Neuronal stem cell (in vitro differentiated cells): Measurements from ENCODE around the gene CYSTM1.
"Not testable (repeated sequence)": the region's sequence is repeated elsewhere in the genome, so short reads cannot be mapped to it uniquely, and the experiment has no call there.

Experiments
- DNase-seq: peaks from one replicate; pipeline ENCODE4 v3.0.0-alpha.2; 2013; ENCODE audit warnings: low spot score
- H2AFZ ChIP-seq: one replicate; pipeline ENCODE4 v1.6.1; 2013; ENCODE audit warnings: mild to moderate bottlenecking, low read length, inconsistent platforms
- H2AK5ac ChIP-seq: 2 replicates; pipeline ENCODE4 v1.6.1; 2013; ENCODE audit warnings: low read depth, mild to moderate bottlenecking, inconsistent platforms, low read length, moderate library complexity, mixed read lengths
- H2BK120ac ChIP-seq: 2 replicates; pipeline ENCODE4 v1.6.1; 2013; ENCODE audit warnings: low read depth, mild to moderate bottlenecking, inconsistent platforms, low read length, moderate library complexity, mixed read lengths
- H2BK12ac ChIP-seq: one replicate; pipeline ENCODE4 v1.6.1; 2013; ENCODE audit warnings: low read length, inconsistent platforms
- H2BK15ac ChIP-seq: 2 replicates; pipeline ENCODE4 v1.6.1; 2013; ENCODE audit warnings: mild to moderate bottlenecking, low read length, inconsistent platforms, mixed read lengths
- H2BK5ac ChIP-seq: one replicate; pipeline ENCODE4 v1.6.1; 2013; ENCODE audit warnings: inconsistent platforms, mild to moderate bottlenecking, low read length, moderate library complexity
- H3K14ac ChIP-seq: one replicate; pipeline ENCODE4 v1.6.1; 2013; ENCODE audit warnings: low read length, inconsistent platforms
- H3K18ac ChIP-seq: 2 replicates; pipeline ENCODE4 v1.6.1; 2013; ENCODE audit warnings: low read length, inconsistent platforms
- H3K23ac ChIP-seq: 2 replicates; pipeline ENCODE4 v1.6.1; 2013; ENCODE audit warnings: low read depth, mild to moderate bottlenecking, mixed read lengths, low read length, inconsistent platforms; ENCODE audit not compliant: poor library complexity
- H3K27ac ChIP-seq: replicated peaks from 3 replicates; pipeline ENCODE4 v1.5.1; 2013; ENCODE audit warnings: low read length, inconsistent platforms
- H3K27me3 ChIP-seq, 3 experiments: 2 replicates each; pipeline ENCODE4 v1.6.1; 2013; ENCODE audit warnings: low read length in 3 of 3, mild to moderate bottlenecking in 2 of 3, inconsistent platforms in 1 of 3, low read depth in 1 of 3, mixed read lengths in 1 of 3, moderate library complexity in 1 of 3; ENCODE audit not compliant: control insufficient read depth in 3 of 3, insufficient read depth in 3 of 3
- H3K36me3 ChIP-seq, 2 donors: replicated peaks in 1 of 2; 2 replicates each; pipeline ENCODE4 v1.6.1; 2013; ENCODE audit warnings: low read length in 2 of 2; ENCODE audit not compliant: control insufficient read depth in 2 of 2, insufficient read depth in 2 of 2
- H3K4ac ChIP-seq: 2 replicates; pipeline ENCODE4 v1.6.1; 2013; ENCODE audit warnings: inconsistent platforms, mild to moderate bottlenecking, low read length, moderate library complexity
- H3K4me1 ChIP-seq, 2 donors: 1 replicate in 1 of 2; 2 replicates in 1 of 2; pipeline ENCODE4 v1.6.1; 2013; ENCODE audit warnings: low read length in 2 of 2, low read depth in 1 of 2; ENCODE audit not compliant: control insufficient read depth in 2 of 2, insufficient read depth in 1 of 2
- H3K4me2 ChIP-seq: one replicate; pipeline ENCODE4 v1.6.1; 2013; ENCODE audit warnings: mild to moderate bottlenecking, low read length, inconsistent platforms; ENCODE audit not compliant: insufficient read depth, poor library complexity, severe bottlenecking
- H3K4me3 ChIP-seq, 2 donors: 2 replicates each; pipeline ENCODE4 v1.5.1; 2013; ENCODE audit warnings: low read length in 2 of 2, mild to moderate bottlenecking in 2 of 2, inconsistent platforms in 1 of 2, moderate library complexity in 1 of 2
- H3K79me1 ChIP-seq: one replicate; pipeline ENCODE4 v1.6.1; 2013; ENCODE audit warnings: low read depth, mild to moderate bottlenecking, inconsistent platforms, low read length, moderate library complexity
- H3K9ac ChIP-seq: one replicate; pipeline ENCODE4 v1.6.1; 2013; ENCODE audit warnings: mild to moderate bottlenecking, low read depth, low read length, inconsistent platforms; ENCODE audit not compliant: poor library complexity
- H3K9me3 ChIP-seq, 2 donors: replicated peaks in 1 of 2; 2 replicates each; pipeline versions ENCODE3 to v1.6.1; 2013; ENCODE audit warnings: low read length in 2 of 2, mild to moderate bottlenecking in 2 of 2, inconsistent platforms in 1 of 2, low read depth in 1 of 2, mixed read lengths in 1 of 2, moderate library complexity in 1 of 2; ENCODE audit not compliant: control insufficient read depth in 2 of 2, insufficient read depth in 1 of 2
- H4K8ac ChIP-seq: one replicate; pipeline ENCODE4 v1.6.1; 2013; ENCODE audit warnings: low read depth, mild to moderate bottlenecking, inconsistent platforms, low read length, moderate library complexity
- H4K91ac ChIP-seq: one replicate; pipeline ENCODE4 v1.6.1; 2013; ENCODE audit warnings: low read length, low read depth, mild to moderate bottlenecking, inconsistent platforms; ENCODE audit not compliant: poor library complexity
- WGBS, 2 donors: extraction: QIAGEN DNeasy Blood & Tissue Kit; methylation state at CpG; one replicate each; pipeline ENCODE4 v1.1.7; 2013; ENCODE audit warnings: missing lambda C conversion rate in 2 of 2, mixed read lengths in 1 of 2; ENCODE audit not compliant: insufficient read length in 2 of 2, insufficient replicate concordance in 1 of 2; ENCODE audit errors: extremely low coverage in 2 of 2; 5-methylcytosine and 5-hydroxymethylcytosine counted together

The CYSTM1 gene

DNA sequence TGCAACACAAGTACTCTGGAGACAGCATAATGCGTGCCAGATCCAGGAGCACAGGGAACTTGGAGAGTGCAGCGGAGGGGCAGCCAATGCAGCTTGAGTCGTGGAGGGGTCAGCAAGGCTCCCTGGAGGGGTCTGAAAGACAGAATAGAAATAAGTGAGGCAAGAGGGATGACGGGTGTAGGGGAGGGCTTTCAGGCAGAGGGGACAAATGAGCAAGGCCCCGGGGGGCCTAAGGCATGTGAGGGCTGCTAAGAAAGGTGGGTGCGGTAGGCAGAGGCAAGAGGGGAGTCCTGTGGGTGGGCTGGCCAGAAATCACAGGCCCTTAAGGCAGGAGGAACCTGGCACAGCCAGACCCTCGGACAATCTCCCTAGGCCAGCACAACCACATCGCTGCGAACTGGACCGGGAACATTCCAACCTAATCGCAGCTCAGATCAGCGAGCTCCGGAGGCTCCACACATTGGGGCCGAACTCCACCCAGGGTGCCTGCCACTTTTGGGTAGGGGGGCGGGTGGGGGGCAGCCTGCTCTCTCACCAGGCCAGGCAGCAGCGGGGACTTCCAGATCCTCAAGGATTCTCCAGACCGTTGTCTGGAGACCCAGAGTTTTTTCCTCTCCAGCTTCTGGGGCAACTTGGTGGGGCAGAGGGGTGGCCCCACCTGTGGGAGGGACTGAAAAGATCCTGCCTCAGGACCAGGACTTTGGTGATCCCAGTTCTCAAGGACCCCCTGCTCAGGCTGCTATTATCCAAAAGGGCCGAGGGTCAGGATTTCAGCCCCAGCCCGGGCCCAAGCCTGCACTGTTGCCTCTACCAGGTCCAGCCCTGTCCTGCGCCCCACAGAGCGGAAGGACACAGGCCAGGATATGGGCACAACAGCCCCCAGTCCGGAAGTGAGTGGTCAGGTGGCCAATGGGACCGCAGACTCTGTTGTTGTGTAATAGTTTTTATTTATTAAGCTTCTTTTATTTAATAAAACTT is 22.7 kb upstream of the CYSTM1 start:
- no peaks in the 10 kb centered on the region for H3K36me3 ChIP-seq
- no peak overlapping the region for H3K4me3 ChIP-seq
- H3K9me3 ChIP-seq, result no peaks in the 10 kb centered on the region
- no peak overlapping the region for H3K9ac ChIP-seq
- no CpG with 5 or more reads among the region's 23 CpGs for WGBS, 2 donors
- peak overlapping the region; percentile 28 for H2AFZ ChIP-seq
- no peak overlapping the region for H3K4me2 ChIP-seq
- H3K27me3 ChIP-seq, result peaks cover 2 to 70% (median 17%) of the 10 kb centered on the region in 3 experiments
- H4K8ac ChIP-seq, result no peak overlapping the region
- peak overlapping the region; percentile 43 for H2AK5ac ChIP-seq
- no peak overlapping the region for H2BK12ac ChIP-seq
- H3K79me1 ChIP-seq, result no peaks in the 10 kb centered on the region
- no peak overlapping the region for H2BK120ac ChIP-seq
- H3K14ac ChIP-seq, result no peak overlapping the region
- peaks cover 13% of the 10 kb centered on the region in 2 donors for H3K4me1 ChIP-seq
- no peak for DNase-seq
- H4K91ac ChIP-seq, result no peak overlapping the region
- no peak overlapping the region for H3K27ac ChIP-seq
- no peak overlapping the region for H3K4ac ChIP-seq
- H3K23ac ChIP-seq, result no peak overlapping the region
- no peak overlapping the region for H3K18ac ChIP-seq
- no peak overlapping the region for H2BK5ac ChIP-seq
- H2BK15ac ChIP-seq, result no peak overlapping the region

GRCh38 chr5:140153255-140153654 is 21.7 kb upstream of the CYSTM1 start:
- H3K27me3 ChIP-seq, result peaks cover 0 to 61% (median 10%) of the 10 kb centered on the region in 3 experiments
- no peak overlapping the region for H3K4me2 ChIP-seq
- H3K27ac ChIP-seq, result no peak overlapping the region
- no peak overlapping the region for H3K23ac ChIP-seq
- no peak overlapping the region for H2AK5ac ChIP-seq
- H3K79me1 ChIP-seq, result no peaks in the 10 kb centered on the region
- H2AFZ ChIP-seq, result peak overlapping the region; percentile 28
- no peak overlapping the region for H3K4me3 ChIP-seq
- H2BK15ac ChIP-seq, result no peak overlapping the region
- no peak overlapping the region for H2BK5ac ChIP-seq
- H3K14ac ChIP-seq, result no peak overlapping the region
- no peak overlapping the region for H2BK12ac ChIP-seq
- no peaks in the 10 kb centered on the region for H3K36me3 ChIP-seq
- H4K91ac ChIP-seq, result no peak overlapping the region
- DNase-seq, result no peak
- peaks cover 13% of the 10 kb centered on the region in 2 donors for H3K4me1 ChIP-seq
- no peak overlapping the region for H3K4ac ChIP-seq
- H3K18ac ChIP-seq, result peak overlapping the region; percentile 5
- H4K8ac ChIP-seq, result no peak overlapping the region
- no peaks in the 10 kb centered on the region for H3K9me3 ChIP-seq
- WGBS, 2 donors, result no CpG with 5 or more reads among the region's 7 CpGs
- H3K9ac ChIP-seq, result no peak overlapping the region
- H2BK120ac ChIP-seq, result no peak overlapping the region

GRCh38 chr5:140153905-140154304 is 21.1 kb upstream of the CYSTM1 start:
- Histone ChIP-seq H3K36me3 (no peaks in the 10 kb centered on the region), H4K91ac (no peak overlapping the region), H2AK5ac (peak overlapping the region; percentile 24), H3K4me3 (no peak overlapping the region), H2BK12ac (no peak overlapping the region), H3K79me1 (no peaks in the 10 kb centered on the region), H3K9me3 (no peaks in the 10 kb centered on the region), H3K4me2 (peak overlapping the region; percentile 36), H3K4ac (no peak overlapping the region), H2BK120ac (no peak overlapping the region), H3K23ac (no peak overlapping the region), H2BK15ac (no peak overlapping the region), H3K4me1 (peaks cover 13% of the 10 kb centered on the region in 2 donors), H2BK5ac (peak overlapping the region; percentile 16), H4K8ac (no peak overlapping the region), H3K14ac (no peak overlapping the region), H2AFZ (peak overlapping the region; percentile 28), H3K27me3 (peaks cover 0 to 56% (median 8%) of the 10 kb centered on the region in 3 experiments), H3K27ac (no peak overlapping the region), H3K18ac (peak overlapping the region; percentile 83), H3K9ac (no peak overlapping the region)
- WGBS, 2 donors, result no CpG with 5 or more reads among the region's 8 CpGs
- no peak for DNase-seq

GRCh38 chr5:140154710-140155381 is 20.1 kb upstream of the CYSTM1 start:
- not testable (repeated sequence) for H3K4me2 ChIP-seq, H3K9ac ChIP-seq, H2AFZ ChIP-seq, H4K91ac ChIP-seq, H2BK15ac ChIP-seq, H3K18ac ChIP-seq, DNase-seq, H3K9me3 ChIP-seq, H3K36me3 ChIP-seq, H2AK5ac ChIP-seq, H2BK5ac ChIP-seq, H3K4ac ChIP-seq, H3K14ac ChIP-seq, H4K8ac ChIP-seq, H3K27ac ChIP-seq, H3K23ac ChIP-seq, H2BK12ac ChIP-seq, H3K79me1 ChIP-seq, H3K4me3 ChIP-seq, H2BK120ac ChIP-seq
- WGBS, 2 donors, result no CpG with 5 or more reads among the region's 21 CpGs
- Histone ChIP-seq H3K27me3 (peaks cover 0 to 48% (median 6%) of the 10 kb centered on the region in 3 experiments), H3K4me1 (peaks cover 13% of the 10 kb centered on the region in 2 donors)
